HepG2 (cell line): Measurements from ENCODE around the gene FOXR1. TPM values are rescaled to one million over a fixed set of nuclear protein-coding genes. Genes with fewer than 3 reads are reported as not detected.
A peak's percentile ranks its signal among the peaks of the same experiment; 100 is the strongest.

Experiments used
- HDAC2 ChIP-seq: sonication (generic); formaldehyde crosslinking; IDR thresholded peaks from 2 replicates; pipeline ENCODE4 v1.4.0; 2020; ENCODE audit warnings: missing genetic modification reagents
- HNF4A ChIP-seq: sonication (generic); formaldehyde crosslinking; IDR thresholded peaks from 2 replicates; pipeline ENCODE4 v1.4.0; 2020; ENCODE audit warnings: missing genetic modification reagents
- KDM2A ChIP-seq: sonication (generic); formaldehyde crosslinking; IDR thresholded peaks from 2 replicates; pipeline ENCODE4 v1.4.0; 2020; ENCODE audit warnings: low read depth, missing genetic modification reagents, borderline replicate concordance
- KLF6 ChIP-seq: IDR thresholded peaks from 2 replicates; pipeline ENCODE4 v1.8.0; 2016; ENCODE audit warnings: missing biosample characterization, missing genetic modification reagents
- NFKB2 ChIP-seq: sonication (generic); formaldehyde crosslinking; IDR thresholded peaks from 2 replicates; pipeline ENCODE4 v1.4.0; 2020; ENCODE audit warnings: missing genetic modification reagents, borderline replicate concordance
- PHF5A ChIP-seq: IDR thresholded peaks from one replicate; pipeline ENCODE4 v1.6.1; 2018; ENCODE audit warnings: low read depth, missing genetic modification reagents; ENCODE audit not compliant: unreplicated experiment
- SAP130 ChIP-seq: IDR thresholded peaks from 2 replicates; pipeline ENCODE4 v1.6.1; 2016; ENCODE audit warnings: low read depth
- SMC3 ChIP-seq: IDR thresholded peaks from 2 replicates; pipeline ENCODE4 v1.6.1; 2011; ENCODE audit warnings: low read length, improper control_type of control experiment
- SP1 ChIP-seq, 2 experiments: fragments of 450-650 bp in 1 of 2; sonication (generic) in 1 of 2; formaldehyde crosslinking in 1 of 2; IDR thresholded peaks; 2 replicates each; pipeline versions ENCODE4 v1.4.0 to v1.6.1; 2016 to 2020; ENCODE audit warnings: missing genetic modification reagents in 1 of 2
- SP5 ChIP-seq: IDR thresholded peaks from 2 replicates; pipeline ENCODE4 v1.6.1; 2016; ENCODE audit warnings: low read depth, borderline replicate concordance
- ZNF124 ChIP-seq: sonication (generic); formaldehyde crosslinking; IDR thresholded peaks from 2 replicates; pipeline ENCODE4 v1.4.0; 2020; ENCODE audit warnings: missing genetic modification reagents
- ZNF652 ChIP-seq: IDR thresholded peaks from 2 replicates; pipeline ENCODE4 v1.6.1; 2016; ENCODE audit warnings: low read depth, borderline replicate concordance
- ZNF670 ChIP-seq: sonication (generic); formaldehyde crosslinking; IDR thresholded peaks from 2 replicates; pipeline ENCODE4 v1.8.0; 2022; ENCODE audit warnings: mild to moderate bottlenecking, missing genetic modification reagents, borderline replicate concordance
- ZNF678 ChIP-seq: sonication (generic); formaldehyde crosslinking; IDR thresholded peaks from 2 replicates; pipeline ENCODE4 v1.4.0; 2020; ENCODE audit warnings: mild to moderate bottlenecking, missing genetic modification reagents
- ZNF788 ChIP-seq: sonication (generic); formaldehyde crosslinking; IDR thresholded peaks from 2 replicates; pipeline ENCODE4 v1.5.0; 2020; ENCODE audit warnings: mild to moderate bottlenecking, missing genetic modification reagents, borderline replicate concordance
- ZSCAN30 ChIP-seq: sonication (generic); formaldehyde crosslinking; IDR thresholded peaks from 2 replicates; pipeline ENCODE4 v1.5.0; 2020; ENCODE audit warnings: mild to moderate bottlenecking, missing genetic modification reagents
- polyA plus RNA-seq, 8 experiments: library from polyadenylated mRNA; depleted of rRNA in 3 of 8; stranded (reverse) in 7 of 8; unstranded in 1 of 8; fragments of >200 nt; fragmentation: Illumina TruSeq in 4 of 8; extraction: Trizol in 4 of 8; gene quantifications; 2 replicates each; pipeline versions ENCODE4 v1.2.1 to v1.2.3, GENCODE V29; 2011 to 2016; ENCODE audit warnings: low read depth in 4 of 8, missing spikeins in 1 of 8, mixed read lengths in 1 of 8; ENCODE audit not compliant: insufficient read depth in 1 of 8
- total RNA-seq, 5 experiments: library from RNA; depleted of rRNA; stranded (reverse); fragments of >200 nt; fragmentation: Illumina TruSeq; extraction: Trizol; gene quantifications; 2 replicates each; pipeline ENCODE4 v1.2.3, GENCODE V29; 2016; ENCODE audit warnings: low read depth in 1 of 5
- TF ChIP-seq, protein P1 (sequence below): sonication (generic); formaldehyde crosslinking; IDR thresholded peaks from 2 replicates; pipeline ENCODE4 v1.5.1; 2020; ENCODE audit warnings: mild to moderate bottlenecking, missing genetic modification reagents, borderline replicate concordance
- TF ChIP-seq, protein P2 (sequence below): sonication (generic); formaldehyde crosslinking; conservative IDR thresholded peaks from 2 replicates; pipeline ENCODE4 v1.5.0; 2020; ENCODE audit warnings: missing genetic modification reagents
- TF ChIP-seq, protein P3 (sequence below): sonication (generic); formaldehyde crosslinking; IDR thresholded peaks from 2 replicates; pipeline ENCODE4 v1.5.0; 2020; ENCODE audit warnings: mild to moderate bottlenecking, missing genetic modification reagents, moderate library complexity
- TF ChIP-seq, protein P4 (sequence below): sonication (generic); formaldehyde crosslinking; IDR thresholded peaks from 2 replicates; pipeline ENCODE4 v1.8.0; 2022; ENCODE audit warnings: mild to moderate bottlenecking, missing genetic modification reagents, moderate library complexity

Gene FOXR1
- total and polyA plus RNA-seq, 2 of the 13 experiments (the other 11 are each of a cell fraction or from before 2014, with no cell fraction given) = not detected

DNA sequence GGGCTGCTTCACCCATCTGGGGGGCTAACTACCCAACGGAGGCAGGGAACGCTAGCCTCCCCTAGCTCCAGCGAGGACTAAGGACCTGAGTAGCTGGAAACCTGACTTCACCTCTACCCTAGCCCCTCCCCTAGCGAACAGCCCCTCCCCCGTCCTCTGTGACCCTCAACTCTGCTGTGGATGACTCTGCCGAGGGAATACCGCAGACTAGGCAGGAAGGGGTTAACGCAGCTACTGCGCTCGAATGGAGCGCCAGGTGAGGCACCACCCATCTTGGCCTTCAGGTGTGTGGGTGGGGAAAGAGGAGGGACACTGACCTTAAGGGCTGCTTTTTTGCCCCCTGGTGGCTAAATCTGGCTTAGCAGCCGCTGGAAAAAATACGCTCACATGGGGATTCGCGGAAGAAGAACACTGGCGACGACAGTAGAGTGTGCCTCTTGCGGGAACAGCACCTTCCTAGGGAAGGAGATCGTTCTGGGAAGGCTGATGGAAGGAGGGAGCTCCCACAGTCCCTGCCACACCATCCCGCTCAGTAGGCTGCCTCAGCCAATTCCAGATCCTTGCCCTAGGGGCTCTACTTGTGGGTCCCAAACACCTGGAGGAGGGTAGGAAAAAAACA, 41.4 kb upstream of the FOXR1 start (continued):
- TF ChIP-seq ZSCAN30 (CRISPR knock-in tag) = no peak
- peak; percentile 40 for TF ChIP-seq PHF5A (CRISPR knock-in tag)
- peak; percentile 39; the same call in 1 of the 2 replicates for TF ChIP-seq ZNF788 (CRISPR knock-in tag)
- TF ChIP-seq KLF6 (CRISPR knock-in tag) = 0 out of 2 replicates have a peak, but pooled peaks have one; percentile 33
- TF ChIP-seq ZNF678 = no peak
- peak; percentile 96 for TF ChIP-seq ZNF652 (CRISPR knock-in tag)
- TF ChIP-seq ZNF124 (CRISPR knock-in tag) = peak; percentile 34; the same call in 1 of the 2 replicates
- peak; percentile 72; the same call in 1 of the 2 replicates for TF ChIP-seq SP5 (CRISPR knock-in tag)
- TF ChIP-seq, protein P1, sequence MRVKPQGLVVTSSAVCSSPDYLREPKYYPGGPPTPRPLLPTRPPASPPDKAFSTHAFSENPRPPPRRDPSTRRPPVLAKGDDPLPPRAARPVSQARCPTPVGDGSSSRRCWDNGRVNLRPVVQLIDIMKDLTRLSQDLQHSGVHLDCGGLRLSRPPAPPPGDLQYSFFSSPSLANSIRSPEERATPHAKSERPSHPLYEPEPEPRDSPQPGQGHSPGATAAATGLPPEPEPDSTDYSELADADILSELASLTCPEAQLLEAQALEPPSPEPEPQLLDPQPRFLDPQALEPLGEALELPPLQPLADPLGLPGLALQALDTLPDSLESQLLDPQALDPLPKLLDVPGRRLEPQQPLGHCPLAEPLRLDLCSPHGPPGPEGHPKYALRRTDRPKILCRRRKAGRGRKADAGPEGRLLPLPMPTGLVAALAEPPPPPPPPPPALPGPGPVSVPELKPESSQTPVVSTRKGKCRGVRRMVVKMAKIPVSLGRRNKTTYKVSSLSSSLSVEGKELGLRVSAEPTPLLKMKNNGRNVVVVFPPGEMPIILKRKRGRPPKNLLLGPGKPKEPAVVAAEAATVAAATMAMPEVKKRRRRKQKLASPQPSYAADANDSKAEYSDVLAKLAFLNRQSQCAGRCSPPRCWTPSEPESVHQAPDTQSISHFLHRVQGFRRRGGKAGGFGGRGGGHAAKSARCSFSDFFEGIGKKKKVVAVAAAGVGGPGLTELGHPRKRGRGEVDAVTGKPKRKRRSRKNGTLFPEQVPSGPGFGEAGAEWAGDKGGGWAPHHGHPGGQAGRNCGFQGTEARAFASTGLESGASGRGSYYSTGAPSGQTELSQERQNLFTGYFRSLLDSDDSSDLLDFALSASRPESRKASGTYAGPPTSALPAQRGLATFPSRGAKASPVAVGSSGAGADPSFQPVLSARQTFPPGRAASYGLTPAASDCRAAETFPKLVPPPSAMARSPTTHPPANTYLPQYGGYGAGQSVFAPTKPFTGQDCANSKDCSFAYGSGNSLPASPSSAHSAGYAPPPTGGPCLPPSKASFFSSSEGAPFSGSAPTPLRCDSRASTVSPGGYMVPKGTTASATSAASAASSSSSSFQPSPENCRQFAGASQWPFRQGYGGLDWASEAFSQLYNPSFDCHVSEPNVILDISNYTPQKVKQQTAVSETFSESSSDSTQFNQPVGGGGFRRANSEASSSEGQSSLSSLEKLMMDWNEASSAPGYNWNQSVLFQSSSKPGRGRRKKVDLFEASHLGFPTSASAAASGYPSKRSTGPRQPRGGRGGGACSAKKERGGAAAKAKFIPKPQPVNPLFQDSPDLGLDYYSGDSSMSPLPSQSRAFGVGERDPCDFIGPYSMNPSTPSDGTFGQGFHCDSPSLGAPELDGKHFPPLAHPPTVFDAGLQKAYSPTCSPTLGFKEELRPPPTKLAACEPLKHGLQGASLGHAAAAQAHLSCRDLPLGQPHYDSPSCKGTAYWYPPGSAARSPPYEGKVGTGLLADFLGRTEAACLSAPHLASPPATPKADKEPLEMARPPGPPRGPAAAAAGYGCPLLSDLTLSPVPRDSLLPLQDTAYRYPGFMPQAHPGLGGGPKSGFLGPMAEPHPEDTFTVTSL (CRISPR knock-in tag) = peak; percentile 52; the same call in 1 of the 2 replicates
- TF ChIP-seq, protein P2, sequence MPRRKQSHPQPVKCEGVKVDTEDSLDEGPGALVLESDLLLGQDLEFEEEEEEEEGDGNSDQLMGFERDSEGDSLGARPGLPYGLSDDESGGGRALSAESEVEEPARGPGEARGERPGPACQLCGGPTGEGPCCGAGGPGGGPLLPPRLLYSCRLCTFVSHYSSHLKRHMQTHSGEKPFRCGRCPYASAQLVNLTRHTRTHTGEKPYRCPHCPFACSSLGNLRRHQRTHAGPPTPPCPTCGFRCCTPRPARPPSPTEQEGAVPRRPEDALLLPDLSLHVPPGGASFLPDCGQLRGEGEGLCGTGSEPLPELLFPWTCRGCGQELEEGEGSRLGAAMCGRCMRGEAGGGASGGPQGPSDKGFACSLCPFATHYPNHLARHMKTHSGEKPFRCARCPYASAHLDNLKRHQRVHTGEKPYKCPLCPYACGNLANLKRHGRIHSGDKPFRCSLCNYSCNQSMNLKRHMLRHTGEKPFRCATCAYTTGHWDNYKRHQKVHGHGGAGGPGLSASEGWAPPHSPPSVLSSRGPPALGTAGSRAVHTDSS (CRISPR knock-in tag) = no peak
- TF ChIP-seq SP1 (IDR thresholded peaks at IDR 0.05) = no peak
- peak; percentile 19; the same call in 1 of the 2 replicates for TF ChIP-seq SP1 (CRISPR knock-in tag; IDR thresholded peaks at IDR 0.05)
- TF ChIP-seq, protein P3, sequence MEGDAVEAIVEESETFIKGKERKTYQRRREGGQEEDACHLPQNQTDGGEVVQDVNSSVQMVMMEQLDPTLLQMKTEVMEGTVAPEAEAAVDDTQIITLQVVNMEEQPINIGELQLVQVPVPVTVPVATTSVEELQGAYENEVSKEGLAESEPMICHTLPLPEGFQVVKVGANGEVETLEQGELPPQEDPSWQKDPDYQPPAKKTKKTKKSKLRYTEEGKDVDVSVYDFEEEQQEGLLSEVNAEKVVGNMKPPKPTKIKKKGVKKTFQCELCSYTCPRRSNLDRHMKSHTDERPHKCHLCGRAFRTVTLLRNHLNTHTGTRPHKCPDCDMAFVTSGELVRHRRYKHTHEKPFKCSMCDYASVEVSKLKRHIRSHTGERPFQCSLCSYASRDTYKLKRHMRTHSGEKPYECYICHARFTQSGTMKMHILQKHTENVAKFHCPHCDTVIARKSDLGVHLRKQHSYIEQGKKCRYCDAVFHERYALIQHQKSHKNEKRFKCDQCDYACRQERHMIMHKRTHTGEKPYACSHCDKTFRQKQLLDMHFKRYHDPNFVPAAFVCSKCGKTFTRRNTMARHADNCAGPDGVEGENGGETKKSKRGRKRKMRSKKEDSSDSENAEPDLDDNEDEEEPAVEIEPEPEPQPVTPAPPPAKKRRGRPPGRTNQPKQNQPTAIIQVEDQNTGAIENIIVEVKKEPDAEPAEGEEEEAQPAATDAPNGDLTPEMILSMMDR (CRISPR knock-in tag) = peak; percentile 90
- peak; percentile 42; the same call in 1 of the 2 replicates for TF ChIP-seq NFKB2 (CRISPR knock-in tag)
- TF ChIP-seq HDAC2 (CRISPR knock-in tag) = peak; percentile 24; the same call in 1 of the 2 replicates
- TF ChIP-seq SMC3 = peak; percentile 92
- TF ChIP-seq SAP130 (CRISPR knock-in tag) = peak; percentile 64
- TF ChIP-seq, protein P4, sequence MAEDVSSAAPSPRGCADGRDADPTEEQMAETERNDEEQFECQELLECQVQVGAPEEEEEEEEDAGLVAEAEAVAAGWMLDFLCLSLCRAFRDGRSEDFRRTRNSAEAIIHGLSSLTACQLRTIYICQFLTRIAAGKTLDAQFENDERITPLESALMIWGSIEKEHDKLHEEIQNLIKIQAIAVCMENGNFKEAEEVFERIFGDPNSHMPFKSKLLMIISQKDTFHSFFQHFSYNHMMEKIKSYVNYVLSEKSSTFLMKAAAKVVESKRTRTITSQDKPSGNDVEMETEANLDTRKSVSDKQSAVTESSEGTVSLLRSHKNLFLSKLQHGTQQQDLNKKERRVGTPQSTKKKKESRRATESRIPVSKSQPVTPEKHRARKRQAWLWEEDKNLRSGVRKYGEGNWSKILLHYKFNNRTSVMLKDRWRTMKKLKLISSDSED (CRISPR knock-in tag) = no peak
- TF ChIP-seq ZNF670 (CRISPR knock-in tag) = peak; percentile 64; the same call in 1 of the 2 replicates
- TF ChIP-seq HNF4A = 0 out of 2 replicates have a peak, but pooled peaks have one; percentile 19
- peak; percentile 53; the same call in 1 of the 2 replicates for TF ChIP-seq KDM2A (CRISPR knock-in tag)
